Measurements from ENCODE around the gene MOB3B.

The MOB3B gene

GRCh38 chr9:27523141-27523540 lies 6.5 kb downstream of the MOB3B start:
- no peak for TF ChIP-seq REST (IDR thresholded peaks at IDR 0.05; ENCODE audit: insufficient read depth in 1 of 2, low read depth in 2 of 2, low read length in 2 of 2)
- no peak for TF ChIP-seq TAF1 (IDR thresholded peaks at IDR 0.05; ENCODE audit: borderline replicate concordance, insufficient read depth, low read length)
- no peak for TF ChIP-seq POLR2AphosphoS5 (IDR thresholded peaks at IDR 0.05; ENCODE audit: low read depth, low read length)
- no peak for TF ChIP-seq FOXP2 (optimal IDR thresholded peaks at IDR 0.05; ENCODE audit: borderline replicate concordance, extremely low read depth, extremely low read length, insufficient read depth)
- no peak for TF ChIP-seq SIN3A (IDR thresholded peaks at IDR 0.05; ENCODE audit: borderline replicate concordance, insufficient read depth, low read length)

GRCh38 chr9:27520986-27521385 lies 8.6 kb downstream of the MOB3B start:
- no peak for TF ChIP-seq SIN3A (IDR thresholded peaks at IDR 0.05; ENCODE audit: borderline replicate concordance, insufficient read depth, low read length)
- TF ChIP-seq TAF1 (IDR thresholded peaks at IDR 0.05; ENCODE audit: borderline replicate concordance, insufficient read depth, low read length) = no peak
- no peak for TF ChIP-seq POLR2AphosphoS5 (IDR thresholded peaks at IDR 0.05; ENCODE audit: low read depth, low read length)
- no peak for TF ChIP-seq FOXP2 (optimal IDR thresholded peaks at IDR 0.05; ENCODE audit: borderline replicate concordance, extremely low read depth, extremely low read length, insufficient read depth)
- no peak for TF ChIP-seq REST (IDR thresholded peaks at IDR 0.05; ENCODE audit: insufficient read depth in 1 of 2, low read depth in 2 of 2, low read length in 2 of 2)

GRCh38 chr9:27519466-27520465 lies 9.8 kb downstream of the MOB3B start:
- TF ChIP-seq POLR2AphosphoS5 (IDR thresholded peaks at IDR 0.05; ENCODE audit: low read depth, low read length) = no peak
- no peak for TF ChIP-seq SIN3A (IDR thresholded peaks at IDR 0.05; ENCODE audit: borderline replicate concordance, insufficient read depth, low read length)
- TF ChIP-seq TAF1 (IDR thresholded peaks at IDR 0.05; ENCODE audit: borderline replicate concordance, insufficient read depth, low read length) = no peak
- no peak for TF ChIP-seq FOXP2 (optimal IDR thresholded peaks at IDR 0.05; ENCODE audit: borderline replicate concordance, extremely low read depth, extremely low read length, insufficient read depth)
- no peak for TF ChIP-seq REST (IDR thresholded peaks at IDR 0.05; ENCODE audit: insufficient read depth in 1 of 2, low read depth in 2 of 2, low read length in 2 of 2)

- TF ChIP-seq REST (IDR thresholded peaks at IDR 0.05; ENCODE audit: insufficient read depth in 1 of 2, low read depth in 2 of 2, low read length in 2 of 2) = no peak
- TF ChIP-seq FOXP2 (optimal IDR thresholded peaks at IDR 0.05; ENCODE audit: borderline replicate concordance, extremely low read depth, extremely low read length, insufficient read depth) = no peak
- no peak for TF ChIP-seq TAF1 (IDR thresholded peaks at IDR 0.05; ENCODE audit: borderline replicate concordance, insufficient read depth, low read length)
- TF ChIP-seq SIN3A (IDR thresholded peaks at IDR 0.05; ENCODE audit: borderline replicate concordance, insufficient read depth, low read length) = no peak
- no peak for TF ChIP-seq POLR2AphosphoS5 (IDR thresholded peaks at IDR 0.05; ENCODE audit: low read depth, low read length)
Measured at GRCh38 chr9:27518809-27519208, 10.8 kb downstream of the MOB3B start.

Data from PFSK-1 (cell line).